Tibial nerve (tissue), 3 donors: ENCODE data around the gene BIRC5.

ENCODE experiments used
- CTCF ChIP-seq, 5 experiments: fragments of 200-600 bp in 3 of 5; fragments of 450-650 bp in 2 of 5; sonication (generic) in 3 of 5; IDR thresholded peaks; one replicate each; pipeline ENCODE4 v1.5.1; 2016 to 2019; ENCODE audit warnings: antibody characterized with exemption in 5 of 5, mild to moderate bottlenecking in 3 of 5, moderate library complexity in 2 of 5
- POLR2A ChIP-seq, 2 donors: fragments of 450-650 bp; IDR thresholded peaks; one replicate each; pipeline ENCODE4 v1.6.1; 2017; ENCODE audit warnings: antibody characterized with exemption in 2 of 2, mild to moderate bottlenecking in 2 of 2, moderate library complexity in 2 of 2

GRCh38 chr17:78223765-78224164 lies 9.7 kb downstream of the BIRC5 start:
- TF ChIP-seq CTCF (IDR thresholded peaks at IDR 0.05) (no peak), POLR2A (IDR thresholded peaks at IDR 0.05) (no peak)
